ENCODE results near the gene ADAMTS14.

Gene ADAMTS14

GRCh38 chr10:70660722-70661121 lies 11.6 kb upstream of the ADAMTS14 start:
- ATAC-seq: no peak
- TF ChIP-seq ZNF70 (CRISPR knock-in tag; IDR thresholded peaks at IDR 0.05) (no peak), GLIS3 (CRISPR knock-in tag; IDR thresholded peaks at IDR 0.05) (no peak), TCF4 (CRISPR knock-in tag; IDR thresholded peaks at IDR 0.05; ENCODE audit: borderline replicate concordance) (no peak), TOX (CRISPR knock-in tag; IDR thresholded peaks at IDR 0.05; ENCODE audit: borderline replicate concordance) (no peak), SNAI2 (CRISPR knock-in tag; IDR thresholded peaks at IDR 0.05) (no peak), CSDC2 (CRISPR knock-in tag; IDR thresholded peaks at IDR 0.05) (no peak), ZC3H10 (CRISPR knock-in tag; IDR thresholded peaks at IDR 0.05) (no peak), ZFP30 (CRISPR knock-in tag; IDR thresholded peaks at IDR 0.05) (no peak), ISL1 (CRISPR knock-in tag; IDR thresholded peaks at IDR 0.05) (no peak), PATZ1 (CRISPR knock-in tag; IDR thresholded peaks at IDR 0.05; ENCODE audit: borderline replicate concordance) (no peak), ARNTL (CRISPR knock-in tag; IDR thresholded peaks at IDR 0.05; ENCODE audit: borderline replicate concordance, low read depth) (no peak)
- TF ChIP-seq, protein P1, sequence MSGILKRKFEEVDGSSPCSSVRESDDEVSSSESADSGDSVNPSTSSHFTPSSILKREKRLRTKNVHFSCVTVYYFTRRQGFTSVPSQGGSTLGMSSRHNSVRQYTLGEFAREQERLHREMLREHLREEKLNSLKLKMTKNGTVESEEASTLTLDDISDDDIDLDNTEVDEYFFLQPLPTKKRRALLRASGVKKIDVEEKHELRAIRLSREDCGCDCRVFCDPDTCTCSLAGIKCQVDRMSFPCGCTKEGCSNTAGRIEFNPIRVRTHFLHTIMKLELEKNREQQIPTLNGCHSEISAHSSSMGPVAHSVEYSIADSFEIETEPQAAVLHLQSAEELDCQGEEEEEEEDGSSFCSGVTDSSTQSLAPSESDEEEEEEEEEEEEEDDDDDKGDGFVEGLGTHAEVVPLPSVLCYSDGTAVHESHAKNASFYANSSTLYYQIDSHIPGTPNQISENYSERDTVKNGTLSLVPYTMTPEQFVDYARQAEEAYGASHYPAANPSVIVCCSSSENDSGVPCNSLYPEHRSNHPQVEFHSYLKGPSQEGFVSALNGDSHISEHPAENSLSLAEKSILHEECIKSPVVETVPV (CRISPR knock-in tag; IDR thresholded peaks at IDR 0.05): no peak
- TF ChIP-seq, protein P2, sequence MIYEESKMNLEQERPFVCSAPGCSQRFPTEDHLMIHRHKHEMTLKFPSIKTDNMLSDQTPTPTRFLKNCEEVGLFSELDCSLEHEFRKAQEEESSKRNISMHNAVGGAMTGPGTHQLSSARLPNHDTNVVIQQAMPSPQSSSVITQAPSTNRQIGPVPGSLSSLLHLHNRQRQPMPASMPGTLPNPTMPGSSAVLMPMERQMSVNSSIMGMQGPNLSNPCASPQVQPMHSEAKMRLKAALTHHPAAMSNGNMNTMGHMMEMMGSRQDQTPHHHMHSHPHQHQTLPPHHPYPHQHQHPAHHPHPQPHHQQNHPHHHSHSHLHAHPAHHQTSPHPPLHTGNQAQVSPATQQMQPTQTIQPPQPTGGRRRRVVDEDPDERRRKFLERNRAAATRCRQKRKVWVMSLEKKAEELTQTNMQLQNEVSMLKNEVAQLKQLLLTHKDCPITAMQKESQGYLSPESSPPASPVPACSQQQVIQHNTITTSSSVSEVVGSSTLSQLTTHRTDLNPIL (CRISPR knock-in tag; IDR thresholded peaks at IDR 0.05; ENCODE audit: low read depth): no peak

DNA sequence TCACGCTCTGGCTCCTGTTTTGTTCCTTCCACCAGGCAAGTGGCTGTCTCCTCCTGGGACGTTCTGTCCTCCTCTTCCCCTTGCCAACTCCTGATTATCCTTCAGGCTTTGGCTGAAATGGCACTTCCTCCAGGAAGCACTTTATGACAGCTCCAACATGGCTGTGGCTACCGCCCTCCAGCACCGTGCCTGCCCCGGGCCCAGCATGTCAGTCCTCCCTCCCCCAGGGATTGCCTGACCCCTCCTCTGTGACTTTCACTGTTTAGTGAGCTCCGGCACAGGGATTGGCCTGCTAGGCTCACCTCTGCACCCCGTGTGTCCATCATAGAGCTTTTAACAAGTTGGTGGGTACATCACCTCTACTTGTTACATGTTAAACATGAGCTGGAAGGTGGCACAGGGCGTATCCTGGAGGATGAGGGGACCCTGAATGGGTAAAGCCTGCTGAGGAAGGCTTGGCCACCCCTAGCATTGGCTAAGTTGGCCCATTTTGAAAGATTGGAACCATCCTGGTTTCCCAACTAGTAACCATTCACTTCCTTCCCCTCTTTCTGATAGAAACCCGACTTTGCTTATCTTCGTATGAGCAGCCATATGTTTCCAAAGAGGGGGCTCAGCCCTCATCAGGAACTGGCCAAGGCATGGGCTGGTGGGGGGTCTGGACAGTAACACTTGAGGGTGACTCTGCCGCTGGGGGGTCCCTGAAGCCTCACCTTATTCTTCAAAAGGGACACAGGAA lies 10.5 kb upstream of the ADAMTS14 start:
- TF ChIP-seq, protein P3, sequence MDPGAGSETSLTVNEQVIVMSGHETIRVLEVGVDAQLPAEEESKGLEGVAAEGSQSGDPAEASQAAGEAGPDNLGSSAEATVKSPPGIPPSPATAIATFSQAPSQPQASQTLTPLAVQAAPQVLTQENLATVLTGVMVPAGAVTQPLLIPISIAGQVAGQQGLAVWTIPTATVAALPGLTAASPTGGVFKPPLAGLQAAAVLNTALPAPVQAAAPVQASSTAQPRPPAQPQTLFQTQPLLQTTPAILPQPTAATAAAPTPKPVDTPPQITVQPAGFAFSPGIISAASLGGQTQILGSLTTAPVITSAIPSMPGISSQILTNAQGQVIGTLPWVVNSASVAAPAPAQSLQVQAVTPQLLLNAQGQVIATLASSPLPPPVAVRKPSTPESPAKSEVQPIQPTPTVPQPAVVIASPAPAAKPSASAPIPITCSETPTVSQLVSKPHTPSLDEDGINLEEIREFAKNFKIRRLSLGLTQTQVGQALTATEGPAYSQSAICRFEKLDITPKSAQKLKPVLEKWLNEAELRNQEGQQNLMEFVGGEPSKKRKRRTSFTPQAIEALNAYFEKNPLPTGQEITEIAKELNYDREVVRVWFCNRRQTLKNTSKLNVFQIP (CRISPR knock-in tag; IDR thresholded peaks at IDR 0.05; ENCODE audit: borderline replicate concordance, low read depth): no peak
- TF ChIP-seq OSR1 (CRISPR knock-in tag; IDR thresholded peaks at IDR 0.05): no peak
- TF ChIP-seq ZNF565 (CRISPR knock-in tag; conservative IDR thresholded peaks at IDR 0.05; ENCODE audit: low read depth): no peak
- no peak for TF ChIP-seq TSHZ2 (CRISPR knock-in tag; IDR thresholded peaks at IDR 0.05)
- TF ChIP-seq PATZ1 (CRISPR knock-in tag; IDR thresholded peaks at IDR 0.05; ENCODE audit: borderline replicate concordance): no peak
- no peak for TF ChIP-seq ZNF8 (CRISPR knock-in tag; IDR thresholded peaks at IDR 0.05)
- TF ChIP-seq ARNTL (CRISPR knock-in tag; IDR thresholded peaks at IDR 0.05; ENCODE audit: borderline replicate concordance, low read depth): no peak
- TF ChIP-seq, protein P1 (CRISPR knock-in tag; IDR thresholded peaks at IDR 0.05): no peak
- TF ChIP-seq ZFP3 (CRISPR knock-in tag; IDR thresholded peaks at IDR 0.05): no peak
- TF ChIP-seq SNAI2 (CRISPR knock-in tag; IDR thresholded peaks at IDR 0.05): no peak
- TF ChIP-seq CSDC2 (CRISPR knock-in tag; IDR thresholded peaks at IDR 0.05): no peak
- TF ChIP-seq, protein P2 (CRISPR knock-in tag; IDR thresholded peaks at IDR 0.05; ENCODE audit: low read depth): no peak
- TF ChIP-seq ZFP30 (CRISPR knock-in tag; IDR thresholded peaks at IDR 0.05): no peak
- no peak for ATAC-seq

All from SK-N-SH treated with all-trans-retinoic acid at 6 μM for 48 hours (cell line).